Umbilical cord (tissue), 2 donors: ENCODE measurements around the gene TUBB2B. TPM values are rescaled to one million over a fixed set of nuclear protein-coding genes. Genes with fewer than 3 reads are reported as not detected.
"Not testable (repeated sequence)": the region's sequence is repeated elsewhere in the genome, so short reads cannot be mapped to it uniquely, and the experiment has no call there.

Experiments
- DNase-seq: peaks from one replicate; pipeline ENCODE4 v3.0.0-alpha.2; 2015; ENCODE audit warnings: low spot score
- total RNA-seq: library from RNA; depleted of rRNA; stranded (reverse); fragments of >200 nt; gene quantifications from one replicate; pipeline ENCODE4 v1.2.3, GENCODE V29; 2014; ENCODE audit warnings: low replicate concordance; ENCODE audit not compliant: insufficient read depth

TUBB2B gene
- total RNA-seq, 1 donor from 2014 or later: 73.4 TPM

GRCh38 chr6:3212261-3212660, 15.2 kb downstream of the TUBB2B start:
- no peak for DNase-seq

- no peak for DNase-seq
Measured at GRCh38 chr6:3211681-3212080, 15.8 kb downstream of the TUBB2B start.

- DNase-seq: no peak
Measured at GRCh38 chr6:3210024-3210610, 17.3 kb downstream of the TUBB2B start.

- DNase-seq: peak; percentile 96
Measured at GRCh38 chr6:3209114-3210023, 18.1 kb downstream of the TUBB2B start.

GRCh38 chr6:3208775-3209113, 18.7 kb downstream of the TUBB2B start:
- DNase-seq: no peak

- peak; percentile 84 for DNase-seq
Measured at GRCh38 chr6:3208098-3208774, 19.2 kb downstream of the TUBB2B start.

- no peak for DNase-seq
Measured at GRCh38 chr6:3206339-3207015, 21.0 kb downstream of the TUBB2B start.

GRCh38 chr6:3205913-3206312, 21.5 kb downstream of the TUBB2B start:
- no peak for DNase-seq

GRCh38 chr6:3204921-3205320, 22.5 kb downstream of the TUBB2B start:
- DNase-seq: no peak

- DNase-seq: no peak
Measured at GRCh38 chr6:3202999-3203696, 24.3 kb downstream of the TUBB2B start.

GRCh38 chr6:3201388-3201787, 26.1 kb downstream of the TUBB2B start:
- DNase-seq: no peak

GRCh38 chr6:3200682-3201081, 26.8 kb downstream of the TUBB2B start:
- DNase-seq: no peak

- DNase-seq: no peak
Measured at GRCh38 chr6:3199382-3199781, 28.1 kb downstream of the TUBB2B start.

- DNase-seq: not testable (repeated sequence)
Measured at GRCh38 chr6:3197734-3198133, 29.7 kb downstream of the TUBB2B start.

GRCh38 chr6:3196770-3197169, 30.7 kb downstream of the TUBB2B start:
- no peak for DNase-seq

GRCh38 chr6:3195695-3196497, 31.6 kb downstream of the TUBB2B start:
- no peak for DNase-seq

- DNase-seq: no peak
Measured at GRCh38 chr6:3195420-3195694, 32.1 kb downstream of the TUBB2B start.

- peak; percentile 59 for DNase-seq
Measured at GRCh38 chr6:3194535-3195419, 32.7 kb downstream of the TUBB2B start.

- DNase-seq: no peak
Measured at GRCh38 chr6:3193102-3193849, 34.2 kb downstream of the TUBB2B start.
